Urinary bladder (tissue), 4 donors: Measurements from ENCODE around the gene KAT6B. TPM values are rescaled to one million over a fixed set of nuclear protein-coding genes. Genes with fewer than 3 reads are reported as not detected.

Experiments
- DNase-seq: peaks from one replicate; pipeline ENCODE4 v3.0.0-alpha.2; 2015; ENCODE audit errors: extremely low spot score
- H3K27ac ChIP-seq: one replicate; pipeline ENCODE4 v1.5.1; 2013; ENCODE audit warnings: low read depth, mild to moderate bottlenecking, moderate library complexity
- H3K36me3 ChIP-seq: one replicate; pipeline ENCODE4 v1.6.1; 2013; ENCODE audit warnings: mild to moderate bottlenecking, moderate library complexity; ENCODE audit not compliant: insufficient read depth
- H3K4me1 ChIP-seq: one replicate; pipeline ENCODE4 v1.6.1; 2013; ENCODE audit warnings: mild to moderate bottlenecking, moderate library complexity; ENCODE audit not compliant: insufficient read depth
- H3K4me3 ChIP-seq: one replicate; pipeline ENCODE4 v1.5.1; 2013; ENCODE audit warnings: low read depth, low read length
- WGBS: extraction: QIAGEN DNeasy Blood & Tissue Kit; methylation state at CpG from one replicate; pipeline ENCODE4 v1.1.7; 2013; 5-methylcytosine and 5-hydroxymethylcytosine counted together
- polyA plus RNA-seq: library from polyadenylated mRNA; stranded (reverse); fragments of 200-250 nt; gene quantifications from one replicate; pipeline ENCODE4 v1.2.3, GENCODE V29; 2013
- total RNA-seq: library from RNA; depleted of rRNA; stranded (reverse); fragments of >200 nt; gene quantifications from one replicate; pipeline ENCODE4 v1.2.3, GENCODE V29; 2014
- donor health status: healthy with polysubstance abuse.
- donor health status: healthy.

The KAT6B gene
- total and polyA plus RNA-seq, 2 donors: 14.7 to 127 TPM

DNA sequence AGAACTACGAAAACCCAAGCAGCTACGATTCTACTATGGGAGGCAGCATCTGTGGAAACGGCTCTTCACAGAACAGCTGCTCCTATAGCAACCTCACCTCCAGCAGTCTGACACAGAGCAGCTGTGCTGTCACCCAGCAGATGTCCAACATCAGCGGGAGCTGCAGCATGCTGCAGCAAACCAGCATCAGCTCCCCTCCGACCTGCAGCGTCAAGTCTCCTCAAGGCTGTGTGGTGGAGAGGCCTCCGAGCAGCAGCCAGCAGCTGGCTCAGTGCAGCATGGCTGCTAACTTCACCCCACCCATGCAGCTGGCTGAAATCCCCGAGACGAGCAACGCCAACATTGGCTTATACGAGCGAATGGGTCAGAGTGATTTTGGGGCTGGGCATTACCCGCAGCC is 203.5 kb downstream of the KAT6B start:
- peak; percentile 49 for DNase-seq
- H3K4me3 ChIP-seq: no peak overlapping the region
- H3K36me3 ChIP-seq: no peaks in the 10 kb centered on the region
- 41% methylated on average over 13 of the region's 13 CpGs for WGBS
- H3K27ac ChIP-seq: no peak overlapping the region
- no peaks in the 10 kb centered on the region for H3K4me1 ChIP-seq

DNA sequence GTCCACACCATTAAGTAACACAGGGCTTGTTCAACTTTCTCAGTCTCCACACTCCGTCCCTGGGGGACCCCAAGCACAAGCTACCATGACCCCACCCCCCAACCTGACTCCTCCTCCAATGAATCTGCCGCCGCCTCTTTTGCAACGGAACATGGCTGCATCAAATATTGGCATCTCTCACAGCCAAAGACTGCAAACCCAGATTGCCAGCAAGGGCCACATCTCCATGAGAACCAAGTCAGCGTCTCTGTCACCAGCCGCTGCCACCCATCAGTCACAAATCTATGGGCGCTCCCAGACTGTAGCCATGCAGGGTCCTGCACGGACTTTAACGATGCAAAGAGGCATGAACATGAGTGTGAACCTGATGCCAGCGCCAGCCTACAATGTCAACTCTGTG is 204.0 kb downstream of the KAT6B start:
- Histone ChIP-seq H3K36me3 (no peaks in the 10 kb centered on the region), H3K4me1 (no peaks in the 10 kb centered on the region), H3K27ac (no peak overlapping the region), H3K4me3 (no peak overlapping the region)
- no peak for DNase-seq
- 94% methylated on average over 10 of the region's 10 CpGs for WGBS

DNA sequence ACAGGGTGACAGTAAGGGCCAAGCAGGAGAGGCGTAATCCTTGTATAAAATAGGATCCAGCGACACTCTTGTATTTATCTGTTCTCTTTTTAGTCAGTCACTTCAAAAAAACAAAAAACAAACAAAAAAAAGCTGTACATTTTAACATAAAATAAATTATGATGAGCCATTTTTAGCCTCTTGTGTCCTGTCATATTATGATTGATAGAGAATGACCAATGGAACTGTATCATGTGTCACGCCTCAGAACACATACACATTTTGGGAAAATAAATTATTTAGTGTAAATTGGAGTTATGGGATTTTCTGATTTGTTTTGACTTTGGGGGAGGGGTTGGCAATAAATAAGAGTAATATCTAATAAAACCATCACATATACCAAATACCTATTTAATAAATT is 205.7 kb downstream of the KAT6B start:
- Histone ChIP-seq H3K36me3 (no peaks in the 10 kb centered on the region), H3K27ac (no peak overlapping the region), H3K4me3 (no peak overlapping the region), H3K4me1 (no peaks in the 10 kb centered on the region)
- WGBS: 97% methylated on average over 3 of the region's 3 CpGs
- no peak for DNase-seq

DNA sequence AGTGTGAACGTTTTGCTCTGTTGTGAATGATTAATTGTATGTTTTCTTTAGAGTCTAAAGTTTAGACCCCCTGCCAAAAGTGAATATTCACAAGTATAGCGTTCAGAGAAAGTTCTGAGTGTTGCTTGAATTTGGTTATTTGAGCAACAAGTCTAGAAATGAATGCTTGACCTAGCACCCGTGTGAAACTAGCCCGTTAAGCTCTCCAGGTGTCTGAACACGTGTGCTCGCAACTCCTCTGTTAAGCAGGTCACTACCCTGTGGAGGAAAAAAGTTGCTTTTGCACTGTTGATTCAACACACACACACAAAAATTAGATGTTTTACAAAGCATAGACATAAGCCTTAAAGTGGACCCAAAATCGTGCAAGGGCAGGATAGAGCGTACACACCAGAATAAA is 206.4 kb downstream of the KAT6B start:
- no peaks in the 10 kb centered on the region for H3K4me1 ChIP-seq
- WGBS: 91% methylated on average over 8 of the region's 8 CpGs
- no peak overlapping the region for H3K27ac ChIP-seq
- no peaks in the 10 kb centered on the region for H3K36me3 ChIP-seq
- no peak for DNase-seq
- H3K4me3 ChIP-seq: no peak overlapping the region

DNA sequence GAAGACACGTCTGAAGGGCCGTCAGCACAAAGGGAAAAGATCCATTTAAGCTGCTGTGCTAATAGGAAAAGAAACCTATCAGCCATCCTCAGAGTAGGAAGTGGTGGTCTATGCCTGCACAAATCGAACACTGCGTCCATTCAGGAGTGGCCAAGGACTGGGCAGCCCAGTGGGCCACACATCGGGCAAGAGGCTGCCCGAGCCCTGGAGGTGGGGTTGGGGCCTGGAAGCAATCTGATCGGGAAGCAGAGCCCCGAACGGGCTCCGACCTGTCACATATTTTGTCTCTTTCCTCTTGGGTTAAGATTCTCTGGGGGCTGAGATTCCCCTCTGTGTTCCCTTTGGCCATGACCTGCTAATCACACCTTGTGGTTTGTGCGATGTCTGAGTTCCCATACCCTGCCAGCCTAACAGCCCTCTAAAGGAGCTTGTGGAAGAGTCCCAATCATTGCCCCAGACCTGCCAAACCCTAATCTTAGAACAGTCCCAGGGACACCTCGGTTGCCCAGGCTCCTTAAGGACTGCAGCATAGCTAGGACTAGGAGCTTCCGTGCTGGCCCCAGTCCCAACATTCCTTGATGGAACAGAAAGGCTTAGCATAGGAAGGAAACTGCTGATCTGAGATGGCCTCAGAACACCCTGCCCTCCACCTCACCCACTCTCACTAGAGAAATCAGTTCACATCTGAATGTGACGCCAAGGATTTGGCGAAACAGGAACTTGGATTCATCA is 207.2 kb downstream of the KAT6B start:
- 91% methylated on average over 15 of the region's 15 CpGs for WGBS
- Histone ChIP-seq H3K4me3 (no peak overlapping the region), H3K27ac (no peak overlapping the region), H3K4me1 (no peaks in the 10 kb centered on the region), H3K36me3 (no peaks in the 10 kb centered on the region)
- DNase-seq: no peak

DNA sequence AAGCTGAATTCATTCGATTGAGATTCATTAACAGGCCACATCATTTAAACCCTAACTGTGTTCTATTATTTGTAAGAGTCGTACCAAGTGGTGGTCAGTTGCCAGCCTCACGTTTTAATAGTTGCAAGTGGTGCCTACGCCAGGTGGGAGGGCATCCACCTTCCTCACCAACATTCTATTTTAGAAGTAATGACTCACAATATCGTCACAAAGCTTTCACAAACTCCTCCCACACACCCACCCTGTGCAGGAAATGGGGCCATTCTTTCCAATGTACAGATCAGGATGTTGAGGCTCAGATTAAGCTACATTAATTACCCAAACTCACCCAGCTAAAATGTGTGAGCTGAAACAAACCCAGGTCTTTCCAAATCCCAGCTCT is 207.7 kb downstream of the KAT6B start:
- H3K4me3 ChIP-seq: no peak overlapping the region
- 83% methylated on average over 5 of the region's 5 CpGs for WGBS
- no peaks in the 10 kb centered on the region for H3K36me3 ChIP-seq
- DNase-seq: no peak
- no peaks in the 10 kb centered on the region for H3K4me1 ChIP-seq
- H3K27ac ChIP-seq: no peak overlapping the region

DNA sequence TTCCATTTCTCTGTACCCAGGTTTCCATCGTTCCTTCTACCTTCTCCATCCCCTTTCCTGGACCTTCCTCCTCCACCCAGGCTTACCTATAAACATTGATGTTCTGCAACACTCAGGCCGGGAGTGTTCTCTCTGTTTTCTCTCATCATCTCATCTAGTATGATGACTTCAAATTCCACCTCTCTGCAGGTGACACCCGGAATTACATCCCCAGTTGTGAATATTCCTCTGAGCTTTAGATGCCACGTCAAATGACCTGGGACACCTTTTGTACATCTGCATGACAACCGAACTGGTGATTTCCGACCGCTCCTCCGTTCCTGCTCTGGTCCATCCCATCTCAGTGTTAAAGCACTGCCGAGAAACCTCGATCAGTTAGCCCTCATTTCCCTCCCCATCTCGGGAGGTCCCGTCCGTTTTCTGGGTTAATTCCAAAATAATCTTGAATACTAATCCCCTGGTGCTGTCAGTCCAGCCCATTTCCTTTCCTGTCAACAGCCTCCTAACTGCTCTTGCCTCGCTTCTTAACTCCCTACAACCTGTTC is 208.4 kb downstream of the KAT6B start:
- no peaks in the 10 kb centered on the region for H3K4me1 ChIP-seq
- no peaks in the 10 kb centered on the region for H3K36me3 ChIP-seq
- no peak for DNase-seq
- WGBS: 71% methylated on average over 14 of the region's 14 CpGs
- H3K27ac ChIP-seq: no peak overlapping the region
- H3K4me3 ChIP-seq: no peak overlapping the region

DNA sequence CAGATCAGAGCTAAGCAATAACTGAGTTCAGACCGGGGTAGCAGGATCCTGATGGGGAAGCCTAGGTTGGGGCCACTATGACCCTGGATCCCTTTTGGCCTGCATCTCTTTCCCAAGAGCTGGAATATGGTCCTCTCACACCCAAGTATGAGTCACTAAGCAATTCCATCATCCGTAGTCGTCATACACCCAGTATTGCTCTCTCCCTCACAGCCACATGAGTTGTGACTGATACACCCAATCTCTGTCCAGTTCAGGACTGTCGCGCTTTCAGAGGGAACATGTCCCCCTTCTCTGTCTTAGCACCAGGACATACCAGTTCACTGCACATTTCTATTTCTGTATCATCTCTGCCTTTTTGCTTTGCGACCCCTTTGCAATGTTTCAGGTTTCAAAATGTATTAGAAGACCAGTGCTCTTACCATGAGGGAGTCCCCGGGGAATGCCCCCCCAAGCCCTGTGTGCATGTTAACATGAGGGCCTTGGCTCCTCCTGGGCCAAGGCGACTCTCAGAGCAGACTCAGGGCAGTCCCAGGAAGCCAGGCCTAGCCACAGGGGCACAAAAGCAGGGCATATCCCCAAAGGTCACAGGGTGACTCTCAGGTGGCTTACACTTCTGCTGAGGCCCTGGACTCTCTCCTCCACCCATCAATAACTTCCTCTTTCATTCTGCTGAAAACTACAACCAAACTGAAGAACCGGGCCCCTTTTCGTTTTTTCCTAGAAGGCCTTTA is 209.7 kb downstream of the KAT6B start:
- WGBS: 89% methylated on average over 10 of the region's 10 CpGs
- no peak for DNase-seq
- no peaks in the 10 kb centered on the region for H3K36me3 ChIP-seq
- H3K27ac ChIP-seq: no peak overlapping the region
- no peak overlapping the region for H3K4me3 ChIP-seq
- H3K4me1 ChIP-seq: no peaks in the 10 kb centered on the region

DNA sequence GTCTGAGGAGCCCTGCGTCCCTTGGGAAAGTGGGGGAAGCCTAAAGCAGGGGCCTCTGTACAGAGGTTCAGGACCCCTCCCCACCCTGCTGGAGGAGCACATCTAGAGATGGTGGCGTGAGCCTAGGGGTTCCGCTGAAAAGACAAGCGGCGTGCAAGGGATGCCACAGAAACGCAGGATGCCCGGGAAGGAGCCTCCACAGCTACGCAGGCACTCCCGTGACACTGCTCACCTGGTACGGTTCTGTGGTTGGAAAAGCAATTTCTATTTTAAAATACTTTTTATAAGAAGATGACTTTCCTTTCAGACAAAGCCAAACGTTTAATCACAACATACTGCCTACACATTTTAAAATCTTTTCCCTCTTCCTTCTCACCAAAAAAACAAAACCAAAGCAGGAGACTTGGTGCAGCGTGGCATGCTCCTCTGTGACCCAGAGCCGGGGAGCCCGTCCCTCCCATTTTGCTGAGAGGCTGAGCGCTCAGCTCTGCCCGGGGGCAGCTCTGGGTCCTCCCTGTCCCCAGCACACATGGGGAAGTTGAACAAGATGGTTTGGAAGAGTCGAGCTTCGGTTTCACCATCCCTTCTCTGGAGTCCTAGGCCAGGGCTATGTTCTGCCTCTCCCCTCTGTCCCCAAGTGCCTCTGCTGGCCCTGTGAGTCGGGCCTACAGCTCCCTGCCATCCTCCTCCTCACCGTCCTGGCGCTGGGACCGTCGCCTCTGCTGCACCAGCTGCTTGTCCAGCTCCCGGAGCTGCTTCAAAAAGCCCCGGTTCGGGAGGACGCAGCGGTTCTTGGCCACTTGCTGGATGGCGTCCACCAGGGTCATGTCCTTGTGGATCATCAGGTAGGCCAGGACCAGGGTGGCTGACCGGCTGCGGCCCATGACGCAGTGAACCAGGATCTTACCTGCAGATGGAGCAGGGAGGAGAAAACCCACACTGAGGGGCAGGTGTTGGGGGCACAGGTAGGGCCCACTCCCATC is 211.1 kb downstream of the KAT6B start:
- WGBS: 93% methylated on average over 32 of the region's 32 CpGs

DNA sequence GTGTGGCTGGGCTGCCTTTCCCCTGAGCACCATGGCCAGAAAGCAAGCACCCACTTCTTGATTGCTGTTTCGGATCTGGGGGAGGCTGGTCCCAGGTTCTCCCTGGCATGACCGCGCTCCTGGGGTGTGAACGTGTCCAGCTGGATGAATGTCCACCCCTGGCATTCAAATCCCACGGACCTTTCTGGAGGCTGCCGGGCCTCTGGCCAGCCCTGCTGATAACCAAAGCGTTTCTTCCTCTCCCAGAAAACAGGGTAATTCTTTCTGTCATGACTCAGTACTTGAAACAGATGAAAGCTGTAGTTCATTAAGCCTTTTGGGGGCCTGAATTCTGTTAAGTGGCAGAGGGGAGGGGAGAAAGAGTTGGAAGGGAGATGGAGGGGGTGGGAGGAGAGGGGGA is 211.9 kb downstream of the KAT6B start:
- no peak for DNase-seq
- H3K27ac ChIP-seq: no peak overlapping the region

More for the DNA sequence above, 211.1 kb downstream of the KAT6B start:
- Histone ChIP-seq H3K27ac (no peak overlapping the region), H3K4me1 (no peaks in the 10 kb centered on the region), H3K4me3 (no peak overlapping the region), H3K36me3 (no peaks in the 10 kb centered on the region)
- DNase-seq: no peak

DNA sequence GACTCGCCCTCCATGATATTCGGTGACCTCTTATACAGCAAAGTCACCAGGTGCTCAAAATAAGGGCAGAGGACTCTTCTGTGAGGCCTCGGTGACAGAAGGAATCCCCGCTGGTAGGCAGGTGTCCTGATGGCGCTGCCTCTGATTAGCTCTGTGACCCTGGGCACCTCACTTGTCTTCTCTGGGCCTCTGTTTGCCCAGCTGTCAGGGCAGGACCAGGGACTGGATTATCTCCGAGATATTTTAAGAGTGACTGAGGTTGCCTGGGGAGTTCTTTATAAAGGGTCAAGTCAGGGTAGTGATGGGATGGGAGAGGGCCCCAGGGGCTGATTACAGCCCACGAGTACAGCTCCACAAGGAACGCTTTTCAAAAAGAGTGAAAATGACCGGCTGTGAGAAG is 214.2 kb downstream of the KAT6B start:
- 96% methylated on average over 9 of the region's 9 CpGs for WGBS
- Histone ChIP-seq H3K4me1 (peaks cover 2% of the 10 kb centered on the region), H3K4me3 (no peak overlapping the region), H3K36me3 (no peaks in the 10 kb centered on the region), H3K27ac (no peak overlapping the region)
- DNase-seq: no peak

More for the DNA sequence above, 211.9 kb downstream of the KAT6B start:
- no peak overlapping the region for H3K4me3 ChIP-seq
- WGBS: 26% methylated on average over 7 of the region's 7 CpGs
- H3K36me3 ChIP-seq: no peaks in the 10 kb centered on the region
- peaks cover 2% of the 10 kb centered on the region for H3K4me1 ChIP-seq

DNA sequence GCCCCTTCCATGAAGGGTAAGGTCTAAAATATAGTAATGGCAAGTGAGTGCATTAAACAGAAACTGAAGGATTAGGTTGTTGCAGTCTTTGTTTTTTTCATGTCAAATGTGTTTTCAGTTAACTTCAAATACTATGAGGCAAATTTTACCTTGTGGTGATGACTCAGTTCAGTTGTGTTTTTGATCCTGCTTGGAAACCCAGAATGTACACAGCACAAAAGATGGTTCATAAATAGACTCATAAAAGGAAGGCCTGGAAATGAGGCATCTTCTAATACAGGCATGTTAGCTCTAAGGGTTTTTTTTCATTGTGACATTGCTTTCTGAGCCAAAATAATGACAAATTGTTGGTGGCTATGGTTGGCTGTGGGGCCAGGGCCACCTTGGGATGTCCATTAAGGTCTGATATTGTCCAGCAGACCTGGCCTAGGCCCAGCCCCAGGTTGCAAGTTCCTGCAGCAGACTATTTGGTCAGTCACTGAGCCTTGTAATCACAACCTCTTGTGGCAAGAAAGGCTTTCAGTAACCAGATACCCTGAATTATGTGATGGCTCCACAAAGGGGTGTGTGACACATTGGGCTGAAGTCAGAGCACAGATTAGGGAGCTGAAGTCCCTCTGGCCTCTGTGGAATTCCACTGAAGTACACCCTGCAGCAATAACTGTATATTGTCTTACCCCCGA is 216.0 kb downstream of the KAT6B start:
- Histone ChIP-seq H3K36me3 (no peaks in the 10 kb centered on the region), H3K4me3 (no peak overlapping the region), H3K27ac (peak overlapping the region; percentile 61), H3K4me1 (peaks cover 2% of the 10 kb centered on the region)
- WGBS: 93% methylated on average over 1 of the region's 1 CpG
- no peak for DNase-seq
